Measurements from ENCODE around the gene MARK3.

GRCh38 chr14:103537175-103537990, 152.2 kb downstream of the MARK3 start:
- TF ChIP-seq, protein P1, sequence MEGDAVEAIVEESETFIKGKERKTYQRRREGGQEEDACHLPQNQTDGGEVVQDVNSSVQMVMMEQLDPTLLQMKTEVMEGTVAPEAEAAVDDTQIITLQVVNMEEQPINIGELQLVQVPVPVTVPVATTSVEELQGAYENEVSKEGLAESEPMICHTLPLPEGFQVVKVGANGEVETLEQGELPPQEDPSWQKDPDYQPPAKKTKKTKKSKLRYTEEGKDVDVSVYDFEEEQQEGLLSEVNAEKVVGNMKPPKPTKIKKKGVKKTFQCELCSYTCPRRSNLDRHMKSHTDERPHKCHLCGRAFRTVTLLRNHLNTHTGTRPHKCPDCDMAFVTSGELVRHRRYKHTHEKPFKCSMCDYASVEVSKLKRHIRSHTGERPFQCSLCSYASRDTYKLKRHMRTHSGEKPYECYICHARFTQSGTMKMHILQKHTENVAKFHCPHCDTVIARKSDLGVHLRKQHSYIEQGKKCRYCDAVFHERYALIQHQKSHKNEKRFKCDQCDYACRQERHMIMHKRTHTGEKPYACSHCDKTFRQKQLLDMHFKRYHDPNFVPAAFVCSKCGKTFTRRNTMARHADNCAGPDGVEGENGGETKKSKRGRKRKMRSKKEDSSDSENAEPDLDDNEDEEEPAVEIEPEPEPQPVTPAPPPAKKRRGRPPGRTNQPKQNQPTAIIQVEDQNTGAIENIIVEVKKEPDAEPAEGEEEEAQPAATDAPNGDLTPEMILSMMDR (IDR thresholded peaks at IDR 0.05; ENCODE audit: borderline replicate concordance, extremely low read depth, low read length, poor library complexity, severe bottlenecking), result no peak
- TF ChIP-seq EZH2 (IDR thresholded peaks at IDR 0.05; ENCODE audit: borderline replicate concordance, low read depth, low read length, severe bottlenecking), result no peak

Data from DND-41 (cell line).